Activated B cell treated with CpG ODN at 0.5 μM for 24 hours (primary cell): ENCODE measurements around the gene THRA. TPM values are rescaled to one million over a fixed set of nuclear protein-coding genes. Genes with fewer than 3 reads are reported as not detected.

Source experiments
- ATAC-seq: fragments of 200-7000 bp; cut with Tn5 transposase; one replicate; pipeline ENCODE4 v1.10.0; 2021; ENCODE audit warnings: low read depth, mild to moderate bottlenecking, moderate library complexity
- CTCF ChIA-PET: fragments of 350-600 bp; sonication (Branson Sonifier 250); formaldehyde crosslinking; loops from one replicate; lab custom pipeline; 2021; ENCODE audit warnings: antibody characterized with exemption; lab: Charles Lee
- POLR2A ChIA-PET: fragments of 350-600 bp; sonication (Branson Sonifier 250); formaldehyde crosslinking; loops from one replicate; lab custom pipeline; 2021; ENCODE audit warnings: antibody characterized with exemption; lab: Charles Lee
- DNase-seq: peaks from one replicate; pipeline ENCODE4 v3.0.0; 2022
- H3K27ac Mint-ChIP-seq: one replicate; pipeline ENCODE4 v1.8.0; 2020; ENCODE audit warnings: mixed read lengths
- H3K27me3 Mint-ChIP-seq: one replicate; pipeline ENCODE4 v1.8.0; 2021; ENCODE audit warnings: mixed read lengths
- H3K36me3 Mint-ChIP-seq: one replicate; pipeline ENCODE4 v1.8.0; 2021; ENCODE audit warnings: low read depth, mixed read lengths
- H3K4me1 Mint-ChIP-seq: one replicate; pipeline ENCODE4 v1.8.0; 2021; ENCODE audit warnings: mixed read lengths
- H3K4me3 Mint-ChIP-seq: one replicate; pipeline ENCODE4 v1.8.0; 2020; ENCODE audit warnings: mild to moderate bottlenecking, mixed read lengths
- H3K9me3 Mint-ChIP-seq: one replicate; pipeline ENCODE4 v1.8.0; 2020; ENCODE audit warnings: mixed read lengths
- intact Hi-C: fragments of 100-400 bp; cut with micrococcal nuclease; formaldehyde crosslinking; loops from one replicate; pipeline ENCODE4 v1.15.1; 2024
- total RNA-seq: library from RNA; stranded (reverse); gene quantifications from 2 replicates; pipeline ENCODE4 v1.2.3, GENCODE V29; 2022
- TF ChIP-seq, protein P1 (sequence below): fragments of 200-600 bp; IDR thresholded peaks from one replicate; pipeline ENCODE4 v1.8.0; 2022; ENCODE audit warnings: antibody characterized with exemption, mild to moderate bottlenecking

The THRA gene
- total RNA-seq, 1 donor from 2014 or later, result 5.9 TPM

DNA sequence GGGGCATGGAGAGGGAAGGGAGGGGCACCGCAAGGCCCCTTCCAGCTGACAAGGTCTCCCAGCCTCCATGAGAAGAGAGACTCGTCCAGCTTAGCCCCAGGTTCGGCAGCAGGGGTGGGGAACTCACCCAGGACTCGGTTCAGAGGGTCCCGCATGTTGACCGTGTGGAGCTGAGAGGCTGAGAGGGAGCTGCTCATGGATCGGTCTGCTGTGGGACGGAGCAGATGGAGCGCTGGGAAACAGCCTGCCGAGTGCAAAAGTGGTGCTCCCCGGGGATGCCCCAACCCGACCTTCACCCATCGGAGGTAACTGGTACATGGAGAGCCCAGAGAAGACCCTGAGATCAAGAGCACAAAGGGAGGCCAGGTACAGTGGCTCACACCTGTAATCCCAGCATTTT is 42.6 kb upstream of the THRA start:
- intact Hi-C loops, result no loop called here
- no peaks in the 10 kb centered on the region for H3K27me3 Mint-ChIP-seq
- DNase-seq, result no peak
- H3K9me3 Mint-ChIP-seq, result no peaks in the 10 kb centered on the region
- ATAC-seq, result no peak
- no peaks in the 10 kb centered on the region for H3K4me1 Mint-ChIP-seq
- CTCF ChIA-PET, result no interaction called here
- POLR2A ChIA-PET, result interaction anchor here (0.7 kb wide), 1 partner anchor 393 kb away, joined by 3 read pairs; the partner anchor contains the start of gene PPP1R1B
- H3K27ac Mint-ChIP-seq, result no peak overlapping the region
- H3K36me3 Mint-ChIP-seq, result peaks cover 57% of the 10 kb centered on the region
- H3K4me3 Mint-ChIP-seq, result no peak overlapping the region
- TF ChIP-seq, protein P1, sequence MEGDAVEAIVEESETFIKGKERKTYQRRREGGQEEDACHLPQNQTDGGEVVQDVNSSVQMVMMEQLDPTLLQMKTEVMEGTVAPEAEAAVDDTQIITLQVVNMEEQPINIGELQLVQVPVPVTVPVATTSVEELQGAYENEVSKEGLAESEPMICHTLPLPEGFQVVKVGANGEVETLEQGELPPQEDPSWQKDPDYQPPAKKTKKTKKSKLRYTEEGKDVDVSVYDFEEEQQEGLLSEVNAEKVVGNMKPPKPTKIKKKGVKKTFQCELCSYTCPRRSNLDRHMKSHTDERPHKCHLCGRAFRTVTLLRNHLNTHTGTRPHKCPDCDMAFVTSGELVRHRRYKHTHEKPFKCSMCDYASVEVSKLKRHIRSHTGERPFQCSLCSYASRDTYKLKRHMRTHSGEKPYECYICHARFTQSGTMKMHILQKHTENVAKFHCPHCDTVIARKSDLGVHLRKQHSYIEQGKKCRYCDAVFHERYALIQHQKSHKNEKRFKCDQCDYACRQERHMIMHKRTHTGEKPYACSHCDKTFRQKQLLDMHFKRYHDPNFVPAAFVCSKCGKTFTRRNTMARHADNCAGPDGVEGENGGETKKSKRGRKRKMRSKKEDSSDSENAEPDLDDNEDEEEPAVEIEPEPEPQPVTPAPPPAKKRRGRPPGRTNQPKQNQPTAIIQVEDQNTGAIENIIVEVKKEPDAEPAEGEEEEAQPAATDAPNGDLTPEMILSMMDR, result no peak

- intact Hi-C loops, result no loop called here
- ATAC-seq (no peak), DNase-seq (no peak)
- Mint-ChIP-seq H3K4me3 (no peak overlapping the region), H3K9me3 (no peaks in the 10 kb centered on the region), H3K27me3 (no peaks in the 10 kb centered on the region), H3K36me3 (peaks cover 71% of the 10 kb centered on the region), H3K27ac (no peak overlapping the region), H3K4me1 (no peaks in the 10 kb centered on the region)
- TF ChIP-seq, protein P1, result no peak
- POLR2A ChIA-PET, result no interaction called here
- CTCF ChIA-PET, result interaction anchor here (1.0 kb wide), 1 partner anchor 65 kb away, joined by 5 read pairs; no protein-coding TSS in a partner anchor
Measured at GRCh38 chr17:40021451-40021971, 41.3 kb upstream of the THRA start.

GRCh38 chr17:40022497-40022896 is 40.3 kb upstream of the THRA start:
- H3K9me3 Mint-ChIP-seq, result no peaks in the 10 kb centered on the region

GRCh38 chr17:40022961-40023541 is 39.7 kb upstream of the THRA start:
- H3K4me3 Mint-ChIP-seq, result no peak overlapping the region
- H3K4me1 Mint-ChIP-seq, result no peaks in the 10 kb centered on the region
- TF ChIP-seq, protein P1, result no peak
- DNase-seq, result no peak
- intact Hi-C loops, result no loop called here
- no peak overlapping the region for H3K27ac Mint-ChIP-seq
- ChIA-PET CTCF (no interaction called here), POLR2A (interaction anchor here (0.6 kb wide), 1 partner anchor 123 kb away, joined by 6 read pairs; no protein-coding TSS in a partner anchor)
- H3K27me3 Mint-ChIP-seq, result no peaks in the 10 kb centered on the region
- peaks cover 79% of the 10 kb centered on the region for H3K36me3 Mint-ChIP-seq
- no peaks in the 10 kb centered on the region for H3K9me3 Mint-ChIP-seq
- no peak for ATAC-seq

More at GRCh38 chr17:40022497-40022896, 40.3 kb upstream of the THRA start:
- TF ChIP-seq, protein P1, result no peak
- H3K27me3 Mint-ChIP-seq, result no peaks in the 10 kb centered on the region
- ATAC-seq (no peak), DNase-seq (no peak)
- H3K36me3 Mint-ChIP-seq, result peaks cover 79% of the 10 kb centered on the region
- H3K4me3 Mint-ChIP-seq, result no peak overlapping the region
- CTCF ChIA-PET, result no interaction called here
- POLR2A ChIA-PET, result interaction anchor here (0.6 kb wide), 1 partner anchor 124 kb away, joined by 6 read pairs; no protein-coding TSS in a partner anchor
- intact Hi-C loops, result no loop called here
- H3K27ac Mint-ChIP-seq, result no peak overlapping the region
- H3K4me1 Mint-ChIP-seq, result no peaks in the 10 kb centered on the region

DNA sequence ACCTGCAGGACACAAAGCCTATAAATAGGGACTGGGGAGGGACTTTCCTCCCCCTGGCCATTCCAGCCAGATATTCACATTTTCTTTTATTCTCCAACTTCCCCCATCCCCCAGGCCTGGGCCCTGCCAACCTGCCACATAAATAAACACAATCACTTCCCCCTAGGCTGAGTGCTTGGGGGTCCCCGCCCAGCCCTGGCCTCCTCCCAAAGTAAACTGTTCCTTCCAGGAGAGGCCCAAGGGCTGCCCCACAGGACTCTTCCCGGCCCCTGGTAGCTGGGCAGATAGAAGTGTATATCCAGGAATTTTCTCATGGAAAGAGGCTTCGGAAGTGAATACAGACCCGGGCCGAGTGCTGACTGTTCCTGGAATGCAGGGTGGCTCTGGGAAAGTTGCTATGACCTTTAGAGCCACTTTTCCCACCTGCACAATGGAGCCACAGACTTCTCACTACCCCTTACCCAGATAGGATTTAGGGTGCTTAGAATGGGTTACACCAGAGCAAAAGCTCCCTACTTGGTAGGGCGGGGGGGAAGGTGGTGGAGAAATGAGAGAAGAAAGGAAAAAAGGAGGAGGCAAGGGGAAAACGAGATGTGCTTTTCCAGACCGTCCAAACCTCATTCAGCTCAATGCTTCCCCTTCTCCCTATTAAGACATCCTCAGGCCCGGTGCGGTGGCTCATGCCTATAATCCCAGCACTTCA is 39.0 kb upstream of the THRA start:
- no peak for ATAC-seq
- no peak overlapping the region for H3K27ac Mint-ChIP-seq
- CTCF ChIA-PET, result interaction anchor here (1.1 kb wide), 1 partner anchor 168 kb away, joined by 3 read pairs; no protein-coding TSS in a partner anchor
- DNase-seq, result no peak
- TF ChIP-seq, protein P1, result no peak
- intact Hi-C loops, result no loop called here
- no peaks in the 10 kb centered on the region for H3K4me1 Mint-ChIP-seq
- H3K9me3 Mint-ChIP-seq, result no peaks in the 10 kb centered on the region
- POLR2A ChIA-PET, result no interaction called here
- peaks cover 79% of the 10 kb centered on the region for H3K36me3 Mint-ChIP-seq
- H3K27me3 Mint-ChIP-seq, result no peaks in the 10 kb centered on the region
- H3K4me3 Mint-ChIP-seq, result no peak overlapping the region
